Activated T-helper 2 cell treated with anti-CD3 and anti-CD28 coated beads, Interferon-gamma antibody, Interleukin-2, Interleukin-4, amounts not matched to agents 10 μg/mL and 5 μg/mL and 100 μg/mL, durations not matched to agents 14 hours and 24 hours and 36 hours (primary cell): ENCODE results near the gene MMD. TPM values are rescaled to one million over a fixed set of nuclear protein-coding genes. Genes with fewer than 3 reads are reported as not detected.
A peak's percentile ranks its signal among the peaks of the same experiment; 100 is the strongest.
"Not testable (repeated sequence)": the region's sequence is repeated elsewhere in the genome, so short reads cannot be mapped to it uniquely, and the experiment has no call there.

Source experiments
- DNase-seq: peaks from one replicate; pipeline ENCODE4 v3.0.0; 2021; ENCODE audit warnings: low spot score
- H3K27ac Mint-ChIP-seq: one replicate; pipeline ENCODE4 v1.8.0; 2021; ENCODE audit warnings: mixed read lengths
- H3K27me3 Mint-ChIP-seq: one replicate; pipeline ENCODE4 v1.8.0; 2021; ENCODE audit warnings: low read depth, mixed read lengths
- H3K36me3 Mint-ChIP-seq: one replicate; pipeline ENCODE4 v1.8.0; 2021; ENCODE audit warnings: low read depth, mixed read lengths
- H3K4me1 Mint-ChIP-seq: one replicate; pipeline ENCODE4 v1.8.0; 2021; ENCODE audit warnings: low read depth, mixed read lengths
- H3K4me3 Mint-ChIP-seq: one replicate; pipeline ENCODE4 v1.8.0; 2021; ENCODE audit warnings: low read depth, mild to moderate bottlenecking, moderate library complexity, mixed read lengths
- H3K9me3 Mint-ChIP-seq: one replicate; pipeline ENCODE4 v1.8.0; 2021; ENCODE audit warnings: mixed read lengths
- intact Hi-C: fragments of 100-400 bp; cut with micrococcal nuclease; formaldehyde crosslinking; loops from one replicate; pipeline ENCODE4 v1.15.1; 2023
- total RNA-seq: library from RNA; stranded (reverse); gene quantifications from 2 replicates; pipeline ENCODE4 v1.2.3, GENCODE V29; 2022

MMD gene, protein sequence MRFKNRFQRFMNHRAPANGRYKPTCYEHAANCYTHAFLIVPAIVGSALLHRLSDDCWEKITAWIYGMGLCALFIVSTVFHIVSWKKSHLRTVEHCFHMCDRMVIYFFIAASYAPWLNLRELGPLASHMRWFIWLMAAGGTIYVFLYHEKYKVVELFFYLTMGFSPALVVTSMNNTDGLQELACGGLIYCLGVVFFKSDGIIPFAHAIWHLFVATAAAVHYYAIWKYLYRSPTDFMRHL
- 29.6 and 30.1 TPM in 2 replicates for total RNA-seq

- peaks cover 52% of the 10 kb centered on the region for H3K4me1 Mint-ChIP-seq
- peaks cover 37% of the 10 kb centered on the region for H3K36me3 Mint-ChIP-seq
- H3K27ac Mint-ChIP-seq = peak within 1 kb of the TSS; percentile 97
- peak; percentile 38 for DNase-seq
- peaks cover 28% of the 10 kb centered on the region for H3K27me3 Mint-ChIP-seq
- H3K4me3 Mint-ChIP-seq = peak within 1 kb of the TSS; percentile 91
- intact Hi-C loops = loop anchor here (2.0 to 10.0 kb wide), 6 partner anchors 13 to 331 kb away; partner anchors contain the start of genes PCTP and SMIM36
- H3K9me3 Mint-ChIP-seq = no peaks in the 10 kb centered on the region
These were observed at the start of gene MMD for GRCh38 chr17:55421179-55421934. Gene MMD, minus strand, starts transcription at chr17:55421835. Its CDS starts 140 bp downstream, at chr17:55421695.

DNA sequence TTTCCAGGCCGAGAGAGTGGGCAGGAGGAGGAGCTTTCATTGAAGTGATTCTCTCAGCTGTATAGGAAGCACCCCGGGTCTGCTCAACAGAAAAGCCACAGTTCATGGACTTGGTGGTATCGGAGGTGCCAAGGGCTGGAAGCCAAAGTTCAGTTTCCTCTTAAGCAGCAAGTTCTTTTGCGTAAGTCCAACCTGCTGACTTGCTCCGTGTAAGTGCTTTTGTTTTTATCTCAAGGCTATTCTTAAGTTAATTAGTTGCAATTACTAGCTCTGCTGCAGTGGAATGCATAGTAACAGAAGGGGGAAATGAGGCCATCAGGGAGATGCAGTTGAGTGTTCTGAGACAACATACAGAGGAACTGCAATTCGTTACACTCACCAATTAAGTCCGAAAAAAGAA is 45.0 kb upstream of the MMD start:
- Mint-ChIP-seq H3K27me3 (peaks cover 2% of the 10 kb centered on the region), H3K4me1 (peaks cover 7% of the 10 kb centered on the region), H3K9me3 (no peaks in the 10 kb centered on the region), H3K4me3 (no peak overlapping the region), H3K36me3 (no peaks in the 10 kb centered on the region), H3K27ac (no peak overlapping the region)
- no peak for DNase-seq
- intact Hi-C loops = no loop called here

DNA sequence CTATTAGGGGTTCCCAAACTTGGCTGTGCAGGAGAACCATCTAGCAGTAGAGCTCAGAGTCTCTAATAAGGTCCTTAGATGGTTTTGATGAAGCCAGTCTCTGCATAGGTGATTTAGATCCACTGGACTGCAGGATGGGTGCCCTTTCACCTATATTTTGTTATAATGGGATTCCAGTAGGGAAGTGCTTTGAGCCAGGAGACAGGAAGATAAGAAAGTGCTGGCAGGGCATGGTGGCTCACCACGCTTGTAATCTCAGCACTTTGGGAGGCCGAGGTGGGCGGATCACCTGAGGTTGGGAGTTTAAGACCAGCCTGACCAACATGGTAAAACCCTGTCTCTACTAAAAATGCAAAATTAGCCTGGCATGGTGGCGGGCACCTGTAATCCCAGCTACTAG is 44.1 kb upstream of the MMD start:
- H3K36me3 Mint-ChIP-seq, H3K4me1 Mint-ChIP-seq, H3K4me3 Mint-ChIP-seq, H3K27ac Mint-ChIP-seq, H3K9me3 Mint-ChIP-seq, intact Hi-C loops, DNase-seq, H3K27me3 Mint-ChIP-seq: not testable (repeated sequence)

DNA sequence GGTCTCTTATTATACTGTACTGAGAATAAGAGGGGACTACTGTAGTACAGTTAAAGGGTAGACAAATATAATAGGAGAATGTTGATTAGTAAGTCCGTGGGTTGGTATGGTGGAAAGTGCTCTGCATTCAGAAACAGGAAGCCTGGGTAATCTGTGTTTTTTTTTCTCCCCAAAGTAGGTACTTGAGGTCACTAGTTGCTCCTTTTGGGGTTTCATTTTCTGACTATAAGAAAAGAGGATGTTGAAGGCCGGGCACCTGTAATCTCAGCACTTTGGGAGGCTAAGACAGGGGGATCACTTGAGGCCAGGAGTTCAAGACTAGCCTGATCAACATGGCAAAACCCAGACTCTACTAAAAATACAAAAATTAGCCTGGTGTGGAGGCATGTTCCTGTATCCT is 42.0 kb upstream of the MMD start:
- DNase-seq = no peak
- H3K4me1 Mint-ChIP-seq = peaks cover 13% of the 10 kb centered on the region
- intact Hi-C loops = no loop called here
- peaks cover 2% of the 10 kb centered on the region for H3K27me3 Mint-ChIP-seq
- no peaks in the 10 kb centered on the region for H3K36me3 Mint-ChIP-seq
- H3K4me3 Mint-ChIP-seq = no peak overlapping the region
- no peaks in the 10 kb centered on the region for H3K9me3 Mint-ChIP-seq
- H3K27ac Mint-ChIP-seq = no peak overlapping the region

- Mint-ChIP-seq H3K9me3 (no peaks in the 10 kb centered on the region), H3K4me3 (no peak overlapping the region), H3K27ac (no peak overlapping the region), H3K36me3 (no peaks in the 10 kb centered on the region), H3K4me1 (peaks cover 15% of the 10 kb centered on the region), H3K27me3 (peaks cover 4% of the 10 kb centered on the region)
- intact Hi-C loops = no loop called here
- DNase-seq = no peak
These were observed 41.1 kb upstream of the MMD start for GRCh38 chr17:55462711-55463110.

DNA sequence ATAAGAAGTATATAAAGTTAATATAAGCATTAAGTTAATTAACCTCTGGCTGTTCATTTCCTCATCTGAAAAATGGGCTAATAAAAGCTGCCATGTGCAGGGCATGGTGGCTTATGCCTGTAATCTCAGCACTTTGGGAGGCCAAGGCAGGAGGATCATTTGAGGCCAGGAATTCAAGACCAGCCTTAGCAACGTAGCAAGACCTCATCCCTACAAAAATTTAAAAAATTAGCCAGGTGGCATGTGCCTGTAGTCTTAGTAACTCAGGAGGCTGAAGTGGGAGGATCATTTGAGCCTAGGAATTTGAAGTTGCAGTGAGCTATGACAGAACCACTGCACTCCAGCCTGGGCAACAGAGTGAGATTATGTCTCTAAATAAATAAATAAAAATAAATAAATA is 40.6 kb upstream of the MMD start:
- DNase-seq = no peak
- H3K27ac Mint-ChIP-seq = no peak overlapping the region
- no peak overlapping the region for H3K4me3 Mint-ChIP-seq
- intact Hi-C loops = no loop called here
- H3K36me3 Mint-ChIP-seq = no peaks in the 10 kb centered on the region
- peaks cover 4% of the 10 kb centered on the region for H3K27me3 Mint-ChIP-seq
- peaks cover 15% of the 10 kb centered on the region for H3K4me1 Mint-ChIP-seq
- no peaks in the 10 kb centered on the region for H3K9me3 Mint-ChIP-seq

GRCh38 chr17:55458978-55459377 is 37.3 kb upstream of the MMD start:
- H3K4me3 Mint-ChIP-seq = no peak overlapping the region
- H3K9me3 Mint-ChIP-seq = no peaks in the 10 kb centered on the region
- peaks cover 16% of the 10 kb centered on the region for H3K4me1 Mint-ChIP-seq
- peaks cover 8% of the 10 kb centered on the region for H3K27me3 Mint-ChIP-seq
- intact Hi-C loops = loop anchor here (2.0 kb wide), 1 partner anchor 38 kb away; the partner anchor contains the start of gene MMD
- no peak for DNase-seq
- no peaks in the 10 kb centered on the region for H3K36me3 Mint-ChIP-seq
- no peak overlapping the region for H3K27ac Mint-ChIP-seq

GRCh38 chr17:55458287-55458900 is 36.8 kb upstream of the MMD start:
- H3K9me3 Mint-ChIP-seq = no peaks in the 10 kb centered on the region
- DNase-seq = no peak
- H3K4me1 Mint-ChIP-seq = peaks cover 12% of the 10 kb centered on the region
- H3K27me3 Mint-ChIP-seq = peaks cover 11% of the 10 kb centered on the region
- no peaks in the 10 kb centered on the region for H3K36me3 Mint-ChIP-seq
- intact Hi-C loops = loop anchor here (2.0 kb wide), 1 partner anchor 38 kb away; the partner anchor contains the start of gene MMD
- no peak overlapping the region for H3K27ac Mint-ChIP-seq
- H3K4me3 Mint-ChIP-seq = no peak overlapping the region

GRCh38 chr17:55456307-55457240 is 34.9 kb upstream of the MMD start:
- H3K4me1 Mint-ChIP-seq = peaks cover 18% of the 10 kb centered on the region

DNA sequence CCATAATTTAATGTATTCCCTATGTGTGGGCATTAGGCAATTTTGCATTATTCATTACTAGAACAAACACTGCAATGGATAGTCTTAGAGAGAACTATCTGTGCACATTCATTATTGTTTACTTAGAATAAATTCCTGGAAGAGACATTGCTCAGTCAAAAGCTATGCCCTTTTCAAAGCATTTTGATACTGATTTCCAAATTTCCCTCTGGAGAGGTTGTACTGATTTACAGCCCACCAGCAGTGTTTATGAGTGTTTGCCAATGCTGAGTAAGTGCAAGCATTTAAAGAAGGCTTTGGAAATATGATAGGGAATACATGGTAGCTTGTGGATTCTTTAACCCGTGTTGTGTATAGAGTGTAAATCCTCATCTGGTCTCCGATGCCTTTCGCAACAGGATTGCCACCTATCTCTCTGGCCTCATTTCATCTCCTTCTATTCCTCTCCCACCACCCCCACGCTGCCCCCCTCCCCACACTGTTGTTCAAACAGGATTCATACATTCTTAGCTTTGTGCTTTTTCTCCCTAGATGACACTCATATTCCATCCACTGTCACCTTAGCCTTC is 33.4 kb upstream of the MMD start:
- Mint-ChIP-seq H3K36me3 (no peaks in the 10 kb centered on the region), H3K4me3 (no peak overlapping the region), H3K27me3 (peaks cover 17% of the 10 kb centered on the region)

More at GRCh38 chr17:55456307-55457240, 34.9 kb upstream of the MMD start:
- no peak for DNase-seq
- Mint-ChIP-seq H3K4me3 (no peak overlapping the region), H3K27ac (no peak overlapping the region), H3K36me3 (no peaks in the 10 kb centered on the region), H3K9me3 (no peaks in the 10 kb centered on the region), H3K27me3 (peaks cover 12% of the 10 kb centered on the region)
- intact Hi-C loops = no loop called here

DNA sequence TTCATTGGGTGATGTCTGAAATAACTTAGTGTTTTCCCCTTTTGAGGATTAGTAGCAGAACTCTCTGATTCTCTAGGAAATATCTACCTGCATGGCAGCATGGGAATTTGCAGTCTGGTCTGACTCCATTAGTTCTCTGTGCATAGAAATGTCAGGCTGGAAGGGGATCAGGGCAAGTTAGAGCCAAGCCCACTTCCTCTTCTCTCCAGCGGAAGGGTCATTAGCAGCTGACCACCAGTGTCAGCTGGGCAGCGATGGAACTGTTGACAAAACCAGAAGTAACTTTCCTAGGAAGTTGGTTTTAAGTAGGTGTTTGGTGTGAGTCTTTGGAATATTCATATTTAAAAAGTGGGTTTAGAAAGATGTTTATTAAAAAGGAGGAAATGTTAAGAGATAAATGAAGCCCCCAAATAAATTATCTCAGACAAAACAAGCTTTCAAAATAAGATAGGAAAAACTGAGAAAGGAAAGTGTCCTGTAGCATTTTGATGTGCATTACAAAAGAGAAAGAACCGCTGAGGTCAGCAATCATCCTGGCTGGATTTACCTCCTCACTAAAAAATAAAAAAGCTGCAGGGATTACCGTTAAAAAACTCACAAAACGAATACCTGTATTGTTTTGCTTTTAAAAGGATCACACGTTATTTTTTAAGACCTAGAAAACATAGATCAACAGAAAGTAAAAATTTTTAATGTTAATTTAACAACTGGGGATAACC is 32.4 kb upstream of the MMD start:
- no peaks in the 10 kb centered on the region for H3K36me3 Mint-ChIP-seq
- H3K4me1 Mint-ChIP-seq = peaks cover 19% of the 10 kb centered on the region
- no peak overlapping the region for H3K4me3 Mint-ChIP-seq
- H3K27me3 Mint-ChIP-seq = peaks cover 17% of the 10 kb centered on the region
- no peak for DNase-seq
- intact Hi-C loops = no loop called here
- no peaks in the 10 kb centered on the region for H3K9me3 Mint-ChIP-seq
- no peak overlapping the region for H3K27ac Mint-ChIP-seq

More for the DNA sequence above, 33.4 kb upstream of the MMD start:
- no peak for DNase-seq
- Mint-ChIP-seq H3K27ac (no peak overlapping the region), H3K4me1 (peaks cover 23% of the 10 kb centered on the region), H3K9me3 (no peaks in the 10 kb centered on the region)
- intact Hi-C loops = no loop called here
